M059J (cell line): ENCODE measurements around the gene NFE2L2. TPM values are rescaled to one million over a fixed set of nuclear protein-coding genes. Genes with fewer than 3 reads are reported as not detected.
"Not testable (repeated sequence)": the region's sequence is repeated elsewhere in the genome, so short reads cannot be mapped to it uniquely, and the experiment has no call there.

ENCODE experiments used
- DNase-seq: peaks from one replicate; pipeline ENCODE4 v3.0.0-alpha.2; 2012; ENCODE audit warnings: low read depth
- total RNA-seq: library from RNA; depleted of rRNA; stranded (reverse); fragments of >200 nt; shearing (Covaris generic); gene quantifications from 2 replicates; pipeline ENCODE4 v1.2.3, GENCODE V29; 2014

The NFE2L2 gene
- total RNA-seq, 1 experiment from 2014 or later, result 66.0 TPM

DNA sequence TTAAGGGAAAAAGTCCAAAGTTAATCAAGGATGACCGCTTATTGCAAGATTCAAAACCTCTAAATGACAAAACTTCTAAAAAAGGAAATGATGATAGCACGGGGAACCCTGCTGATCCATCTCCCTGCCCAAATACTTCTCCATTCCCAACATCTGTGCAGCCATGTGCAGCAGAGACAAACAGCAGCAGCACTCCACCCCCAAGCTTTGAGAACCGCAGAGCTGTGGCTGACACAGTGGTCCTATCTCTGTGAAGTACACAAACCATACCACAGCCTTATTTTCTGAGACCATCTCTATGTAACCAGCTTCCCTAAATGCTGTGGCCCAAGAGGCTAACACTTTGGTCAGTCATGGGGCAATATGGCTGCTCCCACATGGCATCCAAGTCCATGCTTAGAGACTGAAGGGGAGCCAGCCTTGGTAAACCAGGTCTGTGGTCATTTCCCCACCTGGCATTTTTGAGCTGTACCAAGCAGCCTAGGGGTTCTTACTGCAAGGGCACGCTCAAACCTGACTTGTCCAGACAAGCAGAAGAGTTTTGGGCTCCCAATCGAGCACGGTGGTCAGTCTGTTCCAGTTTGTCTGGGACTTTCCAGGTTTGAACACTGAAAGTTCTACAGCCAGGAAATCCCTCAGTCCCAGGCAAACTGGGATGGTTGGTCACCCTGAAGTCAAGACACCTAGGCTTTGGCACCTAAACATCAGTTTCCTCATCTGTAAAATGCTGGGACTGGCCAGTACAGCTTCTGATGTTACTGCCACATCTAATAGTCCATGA, 17.1 kb upstream of the NFE2L2 start:
- DNase-seq, result no peak

DNA sequence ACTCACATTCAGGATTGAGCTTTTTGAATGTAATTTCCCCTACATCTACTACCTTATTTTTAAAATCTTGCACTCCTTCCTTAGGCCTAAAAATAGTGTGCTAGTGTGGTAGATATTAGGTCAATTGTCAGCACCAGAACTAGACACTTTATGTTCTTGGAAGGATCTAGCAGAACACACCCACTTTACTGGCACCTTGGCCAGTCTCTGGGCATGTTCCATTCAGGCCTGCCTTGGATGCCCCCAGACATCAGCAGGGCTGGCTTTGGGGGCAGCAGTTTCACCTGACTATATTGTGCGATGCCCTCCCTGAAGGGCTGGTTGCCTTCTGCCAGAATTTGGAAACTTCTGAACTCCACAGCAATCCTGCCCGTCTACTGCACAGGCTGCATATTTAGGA, 15.3 kb upstream of the NFE2L2 start:
- no peak for DNase-seq

DNA sequence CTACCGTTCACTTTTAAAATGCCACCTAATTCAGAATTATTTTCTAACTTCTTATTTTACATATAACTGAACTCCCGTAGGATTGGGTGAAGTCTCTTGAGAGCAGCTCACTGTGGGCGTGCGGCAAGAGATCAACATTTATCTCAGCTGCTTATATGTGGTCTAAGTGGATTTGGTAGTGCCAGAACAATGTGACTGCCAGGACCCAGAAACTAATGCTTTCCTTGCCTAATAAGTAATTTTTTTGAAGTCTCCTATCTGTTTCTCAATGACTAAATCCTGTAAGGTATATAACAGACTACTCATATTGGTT, 11.2 kb upstream of the NFE2L2 start:
- no peak for DNase-seq

- DNase-seq, result peak; percentile 71
Observed at GRCh38 chr2:177275040-177275742, 10.7 kb upstream of the NFE2L2 start.

- DNase-seq, result no peak
Observed at GRCh38 chr2:177273408-177273807, 8.9 kb upstream of the NFE2L2 start.

GRCh38 chr2:177272765-177273164, 8.2 kb upstream of the NFE2L2 start:
- no peak for DNase-seq

DNA sequence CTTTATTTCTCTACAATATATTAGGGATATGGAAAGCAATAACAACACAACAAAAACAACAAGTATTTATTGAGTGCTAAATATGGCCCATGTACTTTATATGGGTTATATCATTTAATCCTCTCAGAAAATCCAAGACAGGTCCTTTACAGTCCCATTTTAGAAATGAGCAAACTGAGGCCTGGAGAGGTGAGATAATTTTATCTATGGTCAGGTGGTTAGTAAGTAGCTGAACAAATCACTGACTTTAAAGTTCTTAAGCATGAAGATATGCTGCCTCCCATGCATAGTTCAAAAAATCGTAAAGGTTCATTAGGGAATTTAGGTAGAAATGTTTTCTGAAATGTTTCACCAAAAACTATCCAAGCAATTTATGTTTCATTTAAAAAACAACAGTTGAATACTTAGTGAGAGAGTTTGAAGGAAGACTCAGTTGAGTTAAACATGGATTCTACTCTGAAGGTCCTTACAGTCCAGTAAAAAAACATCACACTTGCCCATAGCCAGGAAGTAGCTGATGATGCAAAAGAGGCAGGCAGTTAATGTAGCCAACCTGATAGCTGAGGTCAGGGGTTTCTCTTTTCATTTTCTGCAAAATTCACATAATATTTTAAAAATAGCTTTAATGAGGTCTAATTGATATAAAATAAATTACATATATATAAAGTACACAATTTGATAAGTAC, 7.6 kb upstream of the NFE2L2 start:
- DNase-seq, result no peak

DNA sequence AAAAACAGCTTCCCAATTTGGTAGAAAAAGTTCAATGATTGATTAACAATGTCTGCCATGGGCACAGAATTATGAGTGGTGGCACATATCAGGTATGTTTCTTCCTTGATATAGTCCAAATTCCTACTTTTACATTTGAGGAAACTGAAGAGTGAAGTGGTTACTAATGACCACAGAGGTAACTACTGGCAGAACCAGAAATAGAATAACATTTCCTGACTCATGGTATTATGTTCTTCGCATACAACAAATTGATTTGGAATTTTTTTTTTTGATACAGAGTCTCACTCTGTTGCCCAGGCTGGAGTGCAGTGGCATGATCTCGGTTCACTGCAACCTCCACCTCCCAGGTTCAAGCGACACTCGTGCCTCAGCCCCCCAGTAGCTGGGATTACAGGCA, 6.0 kb upstream of the NFE2L2 start:
- DNase-seq, result no peak

DNA sequence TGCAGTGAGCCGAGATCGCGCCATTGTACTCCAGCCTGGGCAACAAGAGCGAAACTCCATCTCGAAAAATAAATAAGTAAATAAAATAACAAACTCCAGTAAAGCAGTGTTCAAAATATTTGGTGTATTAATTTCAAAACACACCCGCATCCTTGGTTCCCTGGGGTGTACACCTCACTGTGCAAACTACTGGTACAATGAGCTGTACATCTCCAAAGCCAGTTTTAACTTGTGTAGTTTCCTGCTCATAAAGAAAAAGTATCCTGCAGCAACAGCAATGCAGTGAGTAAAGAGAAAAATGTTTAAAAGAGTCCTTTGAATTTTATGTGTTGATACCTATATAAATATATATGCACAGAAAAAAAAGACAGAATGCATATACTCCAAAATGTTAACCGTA, 4.4 kb upstream of the NFE2L2 start:
- DNase-seq, result no peak

DNA sequence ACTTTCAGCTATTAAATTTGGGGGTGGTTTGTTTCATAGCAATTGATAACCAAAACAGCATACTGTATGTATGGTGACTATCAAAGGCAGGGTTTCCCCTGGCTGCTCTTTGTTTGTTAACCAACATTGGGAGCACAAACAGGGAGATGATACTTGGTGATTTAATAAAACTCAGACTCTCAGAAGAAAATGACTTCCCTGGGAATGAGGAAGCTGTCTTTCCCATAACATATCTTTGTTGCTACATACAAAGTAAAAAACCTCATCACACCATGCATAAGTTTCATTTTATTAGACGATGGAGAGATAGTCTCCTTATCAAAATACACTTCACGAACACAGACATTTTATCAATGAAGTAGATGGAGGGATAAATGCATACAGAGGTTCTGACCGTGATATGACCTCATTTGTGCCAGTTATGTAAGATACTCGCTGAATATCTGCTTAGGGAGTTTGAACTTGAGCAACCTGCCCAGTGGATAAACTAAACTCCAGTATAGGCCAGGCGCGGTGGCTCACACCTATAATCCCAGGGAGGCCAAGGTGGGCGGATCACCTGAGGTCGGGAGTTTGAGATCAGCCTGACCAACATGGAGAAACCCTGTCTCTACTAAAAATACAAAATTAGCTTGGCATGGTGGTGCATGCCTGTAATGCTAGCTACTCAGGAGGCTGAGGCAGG, 3.8 kb upstream of the NFE2L2 start:
- DNase-seq, result no peak

DNA sequence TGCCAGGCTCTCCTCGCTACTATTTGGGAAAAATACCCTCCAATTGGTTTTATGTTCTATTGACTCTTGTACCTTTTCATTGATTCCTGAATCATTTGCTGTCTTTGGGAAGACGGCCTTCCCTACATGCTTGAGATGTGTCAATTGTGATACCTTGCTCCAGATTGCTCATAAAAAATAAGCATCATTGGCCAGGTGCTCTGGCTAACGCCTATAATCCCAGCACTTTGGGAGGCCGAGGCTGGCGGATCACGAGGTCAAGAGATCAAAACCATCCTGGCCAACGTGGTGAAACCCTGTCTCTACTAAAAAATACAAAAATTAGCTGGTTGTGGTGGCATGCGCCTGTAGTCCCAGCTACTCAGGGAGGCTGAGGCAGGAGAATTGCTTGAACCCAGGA, 2.4 kb upstream of the NFE2L2 start:
- DNase-seq, result not testable (repeated sequence)

- DNase-seq, result no peak
Observed at GRCh38 chr2:177265824-177266817, 1.6 kb upstream of the NFE2L2 start.

DNA sequence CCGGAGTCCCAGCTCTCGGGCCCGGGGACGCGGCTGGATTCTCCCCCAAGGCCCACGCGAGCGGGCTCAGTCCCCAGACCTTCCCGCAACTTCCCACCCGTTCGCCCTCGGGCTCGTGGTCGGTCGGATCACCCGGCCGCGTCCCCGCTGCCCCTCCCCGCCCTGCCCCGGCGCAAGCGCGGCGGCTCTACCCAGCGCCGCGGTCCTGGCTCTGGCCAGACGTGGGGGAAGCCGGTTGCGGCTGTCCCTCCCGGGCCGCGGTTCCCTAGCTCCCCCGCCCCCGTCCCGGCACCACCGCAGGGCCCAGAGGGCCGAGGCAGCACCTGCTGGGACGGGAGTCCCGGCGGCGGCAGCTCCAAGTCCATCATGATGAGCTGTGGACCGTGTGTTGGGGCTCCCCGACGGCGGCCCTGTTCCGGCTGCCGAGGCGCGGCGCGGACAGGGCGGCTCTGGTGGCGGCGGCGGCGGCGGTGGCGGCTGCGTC, 276 bp downstream of the NFE2L2 start:
- DNase-seq, result peak; percentile 47

DNA sequence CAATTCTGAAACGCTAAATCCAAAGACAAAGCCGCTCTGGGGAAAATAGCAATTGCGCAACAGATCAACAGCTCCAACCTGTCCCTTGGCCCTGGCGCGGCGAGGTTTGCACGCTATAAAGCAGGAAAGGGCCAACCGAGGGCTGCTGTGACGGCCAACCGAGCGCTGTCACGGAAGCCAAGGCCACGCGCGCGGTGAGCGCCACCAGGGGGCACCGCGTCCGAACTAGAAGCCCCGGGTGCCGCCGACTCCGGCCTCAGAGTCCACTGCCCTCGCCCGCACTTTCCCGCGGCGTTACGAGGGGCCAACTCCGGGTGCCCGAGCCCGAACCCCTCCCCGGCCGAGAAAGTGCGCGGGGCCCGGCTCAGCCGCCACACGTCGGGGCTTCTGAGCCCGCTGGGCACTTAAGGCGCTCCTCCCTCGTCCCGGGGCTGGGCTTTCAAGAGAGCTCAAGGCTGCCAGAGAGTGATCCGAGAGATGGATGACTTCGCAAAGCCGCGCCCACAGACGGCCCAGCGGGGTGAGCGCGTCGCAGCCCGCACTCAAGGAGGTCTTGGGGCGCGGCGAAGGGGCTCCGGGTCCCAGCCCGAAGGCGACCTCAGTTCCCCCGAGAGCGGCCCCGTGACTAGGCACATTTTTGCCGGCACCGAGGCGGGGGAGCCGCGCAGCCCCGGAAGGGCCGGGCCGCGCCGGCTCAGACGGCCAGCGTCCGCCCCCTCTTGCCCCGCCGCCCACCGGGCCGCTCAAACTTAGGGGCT, 897 bp downstream of the NFE2L2 start:
- DNase-seq, result peak; percentile 95

DNA sequence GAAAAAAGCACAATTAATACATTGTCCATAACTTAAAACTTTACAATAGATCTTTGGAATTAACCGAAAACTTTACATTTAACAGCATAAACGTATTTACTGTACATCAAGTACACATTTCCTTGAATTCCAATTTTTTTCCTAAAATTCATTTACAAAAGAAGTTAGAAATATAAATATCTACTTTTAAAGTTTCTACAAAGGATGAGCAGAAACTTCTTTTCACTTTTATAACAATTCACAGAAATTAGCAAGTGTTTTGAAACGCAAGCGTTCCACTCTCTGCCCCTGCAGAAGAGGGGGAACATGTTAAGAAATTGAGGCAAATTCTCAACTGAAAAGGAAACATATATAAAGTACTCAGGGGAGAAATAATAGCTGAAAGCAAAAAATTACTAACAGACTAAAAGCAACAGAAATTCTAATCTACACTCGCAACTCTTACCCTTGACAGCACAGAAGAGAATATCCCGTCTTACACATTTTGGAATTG, 1.5 kb downstream of the NFE2L2 start:
- DNase-seq, result no peak

DNA sequence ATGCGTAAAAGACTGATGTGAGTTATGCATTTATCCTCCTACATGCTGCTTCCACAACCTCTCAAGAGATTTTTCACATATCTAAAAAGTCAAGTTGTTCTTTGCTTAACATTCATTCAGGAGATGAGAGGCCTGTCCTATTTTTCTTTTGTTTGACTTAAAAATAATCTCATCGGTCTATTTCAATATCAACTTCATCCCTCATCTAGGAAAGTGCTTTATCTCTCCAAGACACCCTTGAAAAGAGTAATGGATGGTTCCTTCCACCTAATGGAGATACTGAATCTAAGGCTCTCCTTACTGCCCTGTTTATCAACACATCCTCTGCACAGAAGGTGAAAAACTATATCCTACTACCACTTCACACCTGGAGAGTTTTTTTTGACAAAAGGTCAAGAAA, 2.4 kb downstream of the NFE2L2 start:
- no peak for DNase-seq

DNA sequence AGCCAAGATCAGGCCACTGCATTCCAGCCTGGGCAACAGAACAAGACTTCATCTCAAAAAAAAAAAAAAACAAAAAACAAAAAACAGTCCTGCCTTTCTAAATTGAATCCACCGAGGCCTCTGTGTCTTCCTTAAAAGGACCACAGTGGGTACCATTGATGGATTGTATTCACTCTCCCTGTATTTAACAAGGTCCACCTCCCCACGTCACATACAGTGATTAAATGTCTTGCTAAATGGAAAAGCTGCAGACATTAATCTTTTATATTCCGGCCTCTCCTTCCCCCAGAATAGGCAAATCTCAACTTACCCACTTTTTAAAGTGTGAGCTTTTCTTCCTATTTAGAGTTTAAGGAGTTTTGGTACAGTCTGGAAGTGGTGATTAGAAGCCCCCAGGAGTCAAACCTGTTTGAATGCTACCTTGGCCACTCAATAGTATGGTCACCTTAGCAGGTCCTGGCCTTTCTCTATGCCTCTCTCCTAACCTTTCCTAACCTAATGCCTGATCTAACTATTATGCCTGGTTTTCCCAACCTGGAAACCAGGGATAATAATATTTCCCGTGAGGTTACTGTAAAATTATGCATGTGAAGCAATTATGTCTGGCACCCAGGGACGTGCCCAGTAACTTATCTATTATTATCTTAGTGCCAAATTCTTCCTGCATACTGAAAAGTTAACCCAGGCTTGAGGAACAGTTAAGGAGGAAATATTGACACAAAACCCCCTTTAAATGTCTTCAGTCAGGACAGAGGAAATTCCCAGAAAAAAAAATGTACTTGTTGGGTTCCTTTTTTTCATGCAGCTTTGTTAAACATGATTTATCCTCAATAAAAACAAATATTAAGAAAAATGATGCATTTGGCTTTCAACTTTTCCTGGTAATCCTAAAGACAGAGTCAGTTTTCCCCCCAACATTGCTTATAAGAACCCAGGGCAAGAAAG, 3.1 kb downstream of the NFE2L2 start:
- DNase-seq, result no peak

DNA sequence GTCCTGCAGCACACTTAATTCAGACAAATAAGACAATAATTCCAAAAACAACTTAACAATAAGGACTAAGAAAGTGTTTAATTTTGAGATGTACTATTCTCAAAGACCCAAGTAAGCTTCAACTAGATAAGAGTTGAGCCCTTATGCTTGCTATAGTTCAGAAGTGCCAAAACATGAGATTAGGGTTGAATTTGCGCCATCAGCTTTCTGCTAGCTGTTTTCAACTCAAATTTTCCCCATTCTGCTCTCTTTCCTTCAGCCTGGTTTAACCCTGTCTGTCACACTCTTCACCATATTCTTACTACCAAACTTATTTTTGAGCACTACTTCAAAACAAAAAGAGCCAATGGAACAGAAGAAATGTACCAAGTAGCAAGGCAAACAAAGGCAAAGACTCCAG, 4.1 kb downstream of the NFE2L2 start:
- no peak for DNase-seq

DNA sequence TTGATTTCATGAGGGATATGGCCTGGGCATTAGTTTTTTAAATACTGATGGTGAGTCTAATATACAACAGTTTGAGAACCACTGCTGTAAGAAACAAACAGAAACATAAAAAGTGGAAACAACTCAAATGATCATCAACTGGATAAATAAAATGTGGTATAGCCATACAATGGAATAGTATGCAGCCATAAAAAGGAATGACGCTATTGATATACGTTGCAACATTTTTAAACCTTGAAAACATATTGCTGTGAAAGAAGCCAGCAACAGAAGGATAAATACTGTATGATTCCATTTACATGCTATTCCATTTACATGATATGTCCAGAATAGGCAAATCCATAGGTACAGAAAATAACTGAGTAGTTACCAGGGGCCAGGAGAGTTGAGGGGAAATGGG, 6.5 kb downstream of the NFE2L2 start:
- no peak for DNase-seq
